HG02642 (cell line): ENCODE measurements around the gene RNF8.
"Not testable (repeated sequence)": the region's sequence is repeated elsewhere in the genome, so short reads cannot be mapped to it uniquely, and the experiment has no call there.

ENCODE experiments used
- ATAC-seq: cut with Tn5 transposase; IDR thresholded peaks from one replicate; pipeline ENCODE4 v1.9.1; 2021; ENCODE audit warnings: mild to moderate bottlenecking; ENCODE audit not compliant: unreplicated experiment, poor library complexity

The RNF8 gene

DNA sequence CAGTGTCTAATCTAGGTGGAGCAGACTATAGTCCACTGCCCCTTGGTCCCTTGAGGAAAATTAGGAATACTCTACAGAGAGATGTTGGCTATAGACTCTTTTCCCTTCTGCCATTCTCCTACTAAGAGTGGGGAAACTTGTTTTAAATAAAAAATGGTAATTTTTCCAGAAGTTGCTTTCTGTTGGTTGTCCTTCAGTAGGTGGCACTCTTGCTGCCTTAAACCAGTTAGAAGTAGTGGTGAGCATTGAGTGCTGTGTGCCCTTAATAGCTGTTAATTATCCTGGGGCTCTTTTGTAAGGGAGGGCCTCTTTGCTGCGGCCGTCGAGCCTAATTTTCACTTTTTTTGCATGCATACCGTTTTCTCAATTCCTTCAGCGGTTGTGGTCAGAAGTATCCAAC is 82.0 kb downstream of the RNF8 start:
- no peak for ATAC-seq

DNA sequence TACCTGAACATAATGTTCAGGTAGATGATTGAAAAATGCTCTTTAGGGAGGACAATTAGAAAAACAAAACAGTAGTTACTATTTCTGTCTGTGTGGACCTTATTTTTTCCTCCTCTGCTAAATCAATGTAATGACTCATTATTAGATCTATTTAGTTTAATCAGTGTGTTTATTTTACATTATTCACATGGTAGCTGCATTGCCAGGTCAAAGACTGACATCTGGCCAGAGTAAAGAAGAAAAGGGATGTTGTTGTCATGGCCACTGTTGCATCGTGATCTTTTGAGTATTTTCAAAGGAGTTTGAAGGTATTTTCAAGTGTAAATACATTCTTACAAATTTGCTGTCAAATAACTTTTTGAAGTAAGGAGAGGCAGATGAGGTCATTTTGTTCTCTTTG is 85.1 kb downstream of the RNF8 start:
- no peak for ATAC-seq

DNA sequence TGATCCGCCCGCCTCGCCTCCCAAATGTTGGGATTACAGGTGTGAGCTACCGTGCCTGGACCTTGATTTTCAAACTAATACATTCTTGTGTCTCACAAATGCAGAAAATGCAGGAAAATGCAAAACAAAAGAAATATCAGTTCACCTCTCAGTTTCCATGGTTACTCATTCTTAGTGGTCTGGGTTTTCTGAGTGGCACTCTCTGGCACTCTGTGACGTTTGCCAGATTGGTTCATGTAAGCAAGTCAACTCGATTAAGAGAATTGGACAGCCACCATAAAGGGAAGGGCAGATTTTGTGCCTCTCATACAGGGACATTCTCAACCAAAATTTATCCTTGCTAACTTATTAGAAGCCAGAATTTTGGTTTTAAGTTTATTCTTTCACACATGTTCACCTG is 87.9 kb downstream of the RNF8 start:
- ATAC-seq: no peak

DNA sequence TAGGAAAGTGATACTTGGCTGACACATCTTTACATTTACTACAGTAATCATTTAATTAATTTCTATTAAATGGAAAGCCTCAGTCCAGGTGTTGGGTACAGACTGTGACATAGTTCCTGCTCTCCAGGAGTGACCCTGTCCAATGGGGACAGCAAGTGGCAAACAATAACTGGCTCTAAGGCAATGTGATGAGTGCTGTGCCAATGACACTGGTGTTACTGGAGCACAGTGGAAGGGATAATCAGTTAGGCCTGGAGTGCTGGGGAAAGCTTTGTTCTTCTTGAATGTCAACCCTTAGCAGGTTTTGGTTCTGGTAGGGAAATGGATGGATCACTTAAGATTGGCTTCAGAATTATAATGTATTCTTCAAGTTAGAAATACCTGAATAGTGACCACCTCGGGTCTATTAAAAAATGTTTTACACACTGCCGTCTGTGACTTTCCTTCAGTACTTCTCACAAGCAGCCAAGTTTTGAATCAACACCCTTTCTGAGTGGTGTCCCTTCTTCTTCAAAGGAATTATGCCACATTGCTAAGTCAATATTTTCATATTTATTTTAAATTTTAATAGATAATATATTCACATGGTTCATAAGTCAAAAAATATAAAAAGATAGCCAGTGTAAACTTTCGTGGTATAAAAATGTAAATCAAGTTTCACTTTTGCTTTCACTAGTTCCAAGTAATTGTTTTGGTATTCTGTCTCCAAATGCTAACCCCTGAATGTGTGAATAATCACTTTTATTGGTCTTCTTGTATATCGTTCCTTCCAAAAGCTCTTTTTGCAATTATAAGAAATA is 88.8 kb downstream of the RNF8 start:
- ATAC-seq: no peak

DNA sequence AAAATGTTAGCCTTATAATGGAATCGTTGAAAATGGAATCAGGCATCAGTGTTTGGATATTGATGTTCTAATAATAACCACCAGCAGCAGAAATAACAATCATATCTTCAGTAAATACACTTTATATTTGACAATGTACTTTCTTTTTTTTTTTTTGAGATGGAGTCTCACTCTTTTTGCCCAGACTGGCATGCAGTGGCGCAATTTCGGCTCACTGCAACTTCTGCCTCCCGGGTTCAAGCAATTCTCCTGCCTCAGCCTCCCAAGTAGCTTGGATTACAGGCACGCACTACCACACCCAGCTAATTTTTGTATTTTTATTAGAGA is 89.4 kb downstream of the RNF8 start:
- ATAC-seq: not testable (repeated sequence)
